Measurements from ENCODE around the gene SLC12A7. TPM values are rescaled to one million over a fixed set of nuclear protein-coding genes. Genes with fewer than 3 reads are reported as not detected.
"Not testable (repeated sequence)": the region's sequence is repeated elsewhere in the genome, so short reads cannot be mapped to it uniquely, and the experiment has no call there.

SLC12A7 gene
- total RNA-seq, 2 donors from 2014 or later: 58.9 to 61.6 TPM

DNA sequence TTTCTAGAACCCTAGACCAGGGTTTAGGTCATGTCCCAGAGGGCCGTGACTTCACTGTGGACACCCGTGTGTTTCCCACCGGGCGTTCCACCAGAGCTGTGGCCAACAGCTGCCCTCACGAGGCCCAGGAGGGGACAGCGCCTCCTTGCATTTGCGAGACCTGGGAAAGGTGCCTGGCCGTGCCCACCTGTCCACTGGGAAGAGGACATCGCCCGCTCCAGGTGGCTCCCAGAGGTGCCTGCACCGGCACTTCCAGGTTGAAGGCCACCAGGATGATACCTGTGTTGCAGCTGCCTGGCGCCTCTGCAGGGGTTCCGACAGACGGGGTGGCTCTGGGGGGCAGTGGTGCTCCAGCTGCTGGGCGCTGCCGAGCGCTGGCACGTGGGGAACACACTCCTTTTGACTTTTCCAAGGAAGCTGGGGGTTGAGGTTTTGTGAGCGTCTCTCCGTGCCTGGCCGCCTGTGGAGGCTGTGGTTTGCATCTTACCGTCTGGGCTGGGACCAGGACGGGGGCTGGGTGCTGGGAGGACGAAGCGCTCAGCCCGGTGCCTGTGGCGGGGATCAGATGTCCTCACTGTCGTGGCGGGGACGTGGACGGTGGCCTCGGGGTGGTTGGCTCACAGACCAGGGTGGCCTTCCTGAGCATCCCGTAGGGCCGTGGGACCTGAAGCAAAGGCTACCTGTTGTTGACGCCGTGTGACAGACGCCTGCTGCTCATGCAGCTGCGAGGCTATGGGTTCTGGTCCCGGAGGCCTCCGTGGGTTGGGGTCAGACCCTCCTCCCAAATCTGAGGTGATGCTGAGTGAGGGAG, 84.0 kb downstream of the SLC12A7 start:
- WGBS, 2 experiments (ENCODE audit: insufficient coverage in 1 of 2, insufficient read length in 1 of 2): 94 to 95% methylated on average over 28 to 40 of the region's 40 CpGs
- Histone ChIP-seq H3K4me1 (ENCODE audit: control insufficient read depth, insufficient read depth, low read length) (no peaks in the 10 kb centered on the region), H3K36me3 (ENCODE audit: control insufficient read depth, insufficient read depth, low read length) (no peaks in the 10 kb centered on the region), H3K27me3 (ENCODE audit: control insufficient read depth, insufficient read depth, low read length, poor library complexity, severe bottlenecking) (no peaks in the 10 kb centered on the region), H3K27ac (ENCODE audit: low read depth, low read length) (no peak overlapping the region), H3K9ac (ENCODE audit: extremely low read depth, low read length, poor library complexity, severe bottlenecking) (no peak overlapping the region), H3K9me3 (ENCODE audit: control insufficient read depth, low read length) (no peaks in the 10 kb centered on the region), H3K4me3 (ENCODE audit: low read length) (no peak overlapping the region)
- H3K27ac Mint-ChIP-seq: no peak overlapping the region
- no peak for TF ChIP-seq CTCF (conservative IDR thresholded peaks at IDR 0.05)
- peaks cover 5% of the 10 kb centered on the region for H3K9me3 Mint-ChIP-seq
- no peaks in the 10 kb centered on the region for H3K4me1 Mint-ChIP-seq
- no peak overlapping the region for H3K4me3 Mint-ChIP-seq
- DNase-seq: no peak
- no peaks in the 10 kb centered on the region for H3K27me3 Mint-ChIP-seq (ENCODE audit: insufficient read depth)
- no peaks in the 10 kb centered on the region for H3K36me3 Mint-ChIP-seq (ENCODE audit: low read depth)

DNA sequence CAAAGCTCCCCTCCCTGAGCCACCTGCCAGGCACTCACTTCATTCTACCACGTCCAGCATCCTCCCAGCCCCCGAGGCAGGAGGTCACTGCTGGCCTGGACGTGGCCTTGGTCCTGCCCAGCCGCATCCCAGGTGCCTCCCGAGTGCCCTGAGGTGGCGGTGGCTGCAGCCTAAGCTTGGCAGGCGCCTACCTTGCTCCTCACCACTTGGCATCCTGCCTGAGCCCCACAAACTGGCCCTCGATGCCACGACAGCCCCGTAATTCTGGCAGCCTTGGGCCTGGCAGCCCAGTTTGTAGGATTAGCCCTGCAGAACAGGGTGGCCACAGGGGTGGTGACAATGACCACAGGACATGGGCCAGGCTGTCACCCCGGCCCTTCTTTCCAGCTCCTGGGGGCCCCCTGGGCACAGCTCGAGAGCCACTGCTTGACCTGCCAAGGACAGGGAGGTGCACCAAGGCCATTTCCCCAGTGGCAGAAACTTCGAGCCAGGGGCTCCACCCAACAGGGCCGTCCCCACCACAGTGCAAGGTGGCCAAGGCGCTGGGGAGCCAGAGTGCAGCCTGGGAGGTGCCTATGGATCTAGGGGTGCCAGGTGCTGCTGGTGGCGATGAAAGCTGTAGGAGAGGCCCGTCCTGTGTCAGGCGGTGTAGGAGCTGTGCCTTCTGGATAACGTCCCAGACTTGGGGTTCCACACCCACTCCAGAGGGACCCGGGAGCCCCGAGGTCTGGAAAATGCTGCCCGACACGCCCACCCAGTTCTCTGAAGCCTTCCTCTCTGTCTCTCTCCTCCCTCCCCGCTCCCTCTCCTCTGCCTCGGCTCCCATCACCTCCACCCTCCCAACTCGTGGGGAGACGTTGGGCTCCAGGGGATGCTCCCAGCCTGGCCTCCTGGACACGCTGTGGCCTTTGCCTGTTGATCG, 84.9 kb downstream of the SLC12A7 start:
- no peak overlapping the region for H3K4me3 Mint-ChIP-seq
- no peaks in the 10 kb centered on the region for H3K4me1 Mint-ChIP-seq
- Histone ChIP-seq H3K4me3 (ENCODE audit: low read length) (no peak overlapping the region), H3K27me3 (ENCODE audit: control insufficient read depth, insufficient read depth, low read length, poor library complexity, severe bottlenecking) (no peaks in the 10 kb centered on the region), H3K27ac (ENCODE audit: low read depth, low read length) (peak overlapping the region; percentile 22), H3K9ac (ENCODE audit: extremely low read depth, low read length, poor library complexity, severe bottlenecking) (no peak overlapping the region), H3K4me1 (ENCODE audit: control insufficient read depth, insufficient read depth, low read length) (no peaks in the 10 kb centered on the region), H3K36me3 (ENCODE audit: control insufficient read depth, insufficient read depth, low read length) (no peaks in the 10 kb centered on the region), H3K9me3 (ENCODE audit: control insufficient read depth, low read length) (no peaks in the 10 kb centered on the region)
- H3K27ac Mint-ChIP-seq: no peak overlapping the region
- DNase-seq: no peak
- 93% methylated on average over 19 to 29 of the region's 29 CpGs for WGBS, 2 experiments (ENCODE audit: insufficient coverage in 1 of 2, insufficient read length in 1 of 2)
- TF ChIP-seq CTCF (conservative IDR thresholded peaks at IDR 0.05): no peak
- H3K27me3 Mint-ChIP-seq (ENCODE audit: insufficient read depth): no peaks in the 10 kb centered on the region
- H3K36me3 Mint-ChIP-seq (ENCODE audit: low read depth): no peaks in the 10 kb centered on the region
- H3K9me3 Mint-ChIP-seq: peaks cover 5% of the 10 kb centered on the region

GRCh38 chr5:1021969-1022336, 89.9 kb downstream of the SLC12A7 start:
- H3K9me3 Mint-ChIP-seq; H3K4me1 Mint-ChIP-seq; H3K4me1 ChIP-seq (ENCODE audit: control insufficient read depth, insufficient read depth, low read length); H3K36me3 Mint-ChIP-seq (ENCODE audit: low read depth); H3K27me3 Mint-ChIP-seq (ENCODE audit: insufficient read depth); H3K27me3 ChIP-seq (ENCODE audit: control insufficient read depth, insufficient read depth, low read length, poor library complexity, severe bottlenecking); H3K9me3 ChIP-seq (ENCODE audit: control insufficient read depth, low read length); H3K36me3 ChIP-seq (ENCODE audit: control insufficient read depth, insufficient read depth, low read length); H3K9ac ChIP-seq (ENCODE audit: extremely low read depth, low read length, poor library complexity, severe bottlenecking); H3K4me3 Mint-ChIP-seq; H3K4me3 ChIP-seq (ENCODE audit: low read length); H3K27ac Mint-ChIP-seq; DNase-seq: not testable (repeated sequence)
- WGBS, 2 experiments (ENCODE audit: insufficient coverage in 1 of 2, insufficient read length in 1 of 2): 59% methylated on average over 6 of the region's 9 CpGs; no CpG with 5 or more reads in 1 of the 2 experiments
- peak overlapping the region; percentile 57 for H3K27ac ChIP-seq (ENCODE audit: low read depth, low read length)

Data from endodermal cell (in vitro differentiated cells).